GM19099 (cell line): Measurements from ENCODE around the gene KRT2.

ENCODE experiments used
- POLR2A ChIP-seq: IDR thresholded peaks from 3 replicates; pipeline ENCODE4 v1.6.1; 2011; ENCODE audit warnings: low read depth; ENCODE audit not compliant: insufficient read length; ENCODE audit errors: extremely low read depth

The KRT2 gene

DNA sequence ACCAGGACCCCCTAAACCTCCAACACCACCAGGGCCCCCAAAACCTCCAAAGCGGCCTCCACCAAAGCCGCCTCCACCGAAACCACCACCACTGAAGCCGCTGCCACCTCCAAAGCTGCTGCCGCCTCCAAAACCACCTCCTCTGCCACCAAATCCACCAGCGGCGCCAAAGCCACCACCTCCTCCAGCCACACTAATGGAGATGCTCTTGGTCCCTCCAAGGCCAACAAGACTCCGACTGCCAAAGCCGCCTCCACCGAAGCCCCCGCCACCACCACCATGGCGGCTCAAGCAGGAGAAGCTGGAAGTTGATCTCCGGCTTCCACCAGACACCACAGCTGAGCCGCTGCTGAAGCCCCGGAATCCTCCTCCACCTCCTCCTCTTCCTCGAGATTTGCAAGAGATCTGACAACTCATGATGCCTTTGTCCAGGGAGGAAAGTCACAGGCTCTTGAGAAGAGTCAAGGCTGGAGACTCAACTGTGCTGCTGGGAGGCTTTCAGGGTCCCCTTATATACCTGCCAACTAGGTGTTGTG is at the start of gene KRT2:
Gene KRT2 (minus strand): TSS at position 486 of the 536 bp plus-strand sequence. CDS start 69 bp downstream, at position 417.
- TF ChIP-seq POLR2A, result no peak

GRCh38 chr12:52701281-52701680 is 49.3 kb upstream of the KRT2 start:
- TF ChIP-seq POLR2A, result no peak

DNA sequence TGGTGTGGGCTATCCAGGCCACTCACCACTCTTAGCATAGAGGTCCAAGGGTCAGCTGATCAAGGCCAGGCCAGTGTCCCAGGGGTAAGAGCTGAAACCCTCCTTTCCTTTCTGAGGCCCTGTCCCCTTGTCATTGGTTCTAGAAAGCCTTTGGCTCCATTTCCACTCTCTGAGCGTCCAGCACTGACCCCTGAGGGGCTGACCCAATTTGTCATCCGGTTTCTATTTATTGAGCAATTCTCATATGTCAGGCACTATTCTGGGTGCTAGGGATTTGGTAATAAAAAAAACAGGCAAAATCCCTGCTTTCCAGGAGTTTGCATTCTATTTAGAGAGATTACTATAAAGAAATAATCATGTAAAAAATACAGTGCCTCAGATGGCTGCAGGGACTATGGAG is 47.9 kb upstream of the KRT2 start:
- TF ChIP-seq POLR2A, result no peak

DNA sequence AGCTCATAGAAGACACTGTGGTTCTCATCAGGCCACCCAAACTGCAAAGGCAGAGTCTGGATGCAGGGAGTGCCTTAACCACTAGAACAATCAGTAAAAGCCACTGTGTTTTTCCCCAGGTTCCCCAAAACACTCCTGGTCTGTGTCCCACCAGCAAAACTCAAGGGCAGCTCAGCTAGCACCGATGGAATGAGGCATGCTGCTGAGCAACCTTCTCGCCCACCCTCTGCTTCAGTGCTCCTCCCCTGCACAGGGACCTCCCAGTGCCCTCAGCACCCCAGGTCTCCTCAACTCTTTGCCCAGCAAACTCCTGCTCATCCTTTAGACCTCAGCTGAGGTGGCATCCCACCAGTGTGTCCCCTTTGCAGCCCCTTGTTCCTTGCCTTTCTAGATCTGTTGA is 47.4 kb upstream of the KRT2 start:
- no peak for TF ChIP-seq POLR2A

GRCh38 chr12:52698651-52699340 is 46.8 kb upstream of the KRT2 start:
- TF ChIP-seq POLR2A, result no peak

DNA sequence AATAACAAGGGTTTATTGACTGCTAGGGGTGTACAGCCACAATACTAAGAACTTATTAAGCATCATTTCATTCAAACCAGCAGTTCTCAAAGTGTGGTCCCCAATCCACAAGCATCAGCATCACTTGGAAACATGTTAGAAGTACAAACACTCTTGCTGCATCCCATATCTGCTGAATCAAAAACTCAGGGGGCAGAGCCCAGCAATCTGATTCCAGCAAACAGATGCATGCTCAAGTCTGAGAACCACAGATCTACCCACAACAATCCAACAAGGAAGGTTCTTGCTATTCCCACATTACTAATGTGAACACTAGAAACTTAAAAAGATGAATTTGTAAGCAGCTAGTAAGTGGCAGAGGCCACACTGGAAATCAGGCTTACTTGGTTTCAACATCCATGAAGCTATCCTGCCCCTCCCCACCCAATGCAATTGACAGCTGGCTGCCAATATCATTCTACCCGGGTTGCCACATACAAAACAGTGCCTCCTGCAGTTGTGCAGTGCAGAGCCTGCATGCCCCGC is 45.1 kb upstream of the KRT2 start:
- TF ChIP-seq POLR2A, result no peak

DNA sequence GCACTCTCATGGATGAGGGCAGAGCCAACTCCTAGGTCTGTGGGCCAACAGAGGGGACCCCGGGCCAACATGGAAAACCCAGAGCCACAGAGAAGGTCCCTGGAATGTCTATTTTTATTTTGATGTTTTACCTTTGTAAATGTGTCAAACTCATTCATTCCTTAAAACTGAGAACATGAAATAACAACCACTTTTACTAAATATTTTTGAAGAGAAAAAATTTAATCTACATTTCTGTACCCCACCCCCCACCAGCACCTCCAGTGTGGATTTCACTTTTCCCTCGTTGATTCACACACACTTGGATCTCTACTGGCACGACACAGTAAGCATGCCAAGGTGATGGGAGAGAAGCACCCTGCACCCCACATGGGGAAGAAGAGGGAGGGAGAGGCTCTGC is 44.6 kb upstream of the KRT2 start:
- no peak for TF ChIP-seq POLR2A

GRCh38 chr12:52695039-52695438 is 43.0 kb upstream of the KRT2 start:
- no peak for TF ChIP-seq POLR2A

DNA sequence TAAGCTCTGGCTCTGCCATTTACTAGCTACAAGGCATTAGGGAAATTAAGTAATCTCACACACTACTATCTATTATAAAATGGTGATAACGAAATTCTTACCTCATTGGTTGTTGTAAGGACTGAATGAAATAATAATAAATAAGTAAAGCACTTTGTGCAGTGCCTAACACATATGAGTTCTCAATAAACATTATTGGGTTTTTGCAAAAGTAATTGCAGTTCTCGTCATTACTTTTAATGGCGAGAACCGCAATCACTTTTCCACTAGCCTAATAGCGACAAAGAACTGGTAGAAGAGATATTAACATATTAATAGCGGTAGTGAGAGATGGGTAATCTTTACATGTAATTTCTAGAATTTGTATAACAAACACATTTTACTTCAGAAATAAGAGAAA is 42.1 kb upstream of the KRT2 start:
- no peak for TF ChIP-seq POLR2A

DNA sequence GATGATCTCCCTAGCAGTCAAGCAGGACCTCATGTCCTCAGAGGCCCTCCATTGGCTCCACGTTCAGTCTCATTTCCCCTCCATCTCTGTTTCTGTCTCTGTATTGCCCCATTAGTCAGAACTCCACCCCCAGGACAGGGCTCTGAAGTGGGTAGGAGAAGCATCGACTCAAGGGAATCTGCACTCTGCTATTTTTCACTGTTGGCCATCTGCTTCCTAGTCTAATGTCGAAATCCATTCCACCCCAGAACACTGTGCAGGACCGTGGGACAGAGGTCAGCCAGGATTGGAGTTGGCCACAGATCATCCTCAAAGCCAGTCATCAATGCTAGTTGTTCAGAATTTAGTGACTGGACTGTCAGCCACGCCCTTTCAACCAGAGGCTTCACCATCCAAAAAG is 41.2 kb upstream of the KRT2 start:
- no peak for TF ChIP-seq POLR2A

GRCh38 chr12:52692254-52692653 is 40.2 kb upstream of the KRT2 start:
- TF ChIP-seq POLR2A, result no peak

DNA sequence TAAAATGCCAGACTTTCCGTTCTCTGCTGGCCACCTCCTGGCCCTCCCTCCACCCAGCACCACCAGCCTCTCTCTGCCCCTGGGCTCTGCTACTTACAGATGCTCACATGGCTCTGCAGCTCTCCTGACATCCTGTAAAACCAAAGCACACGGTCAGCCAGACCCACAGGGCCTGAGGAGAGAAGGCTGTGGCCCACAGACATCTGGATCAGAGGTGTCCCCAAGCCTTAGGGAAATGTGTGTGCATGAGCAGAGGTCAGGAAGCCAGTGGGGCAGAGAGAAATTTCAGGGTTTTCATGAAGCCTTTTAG is 39.8 kb upstream of the KRT2 start:
- no peak for TF ChIP-seq POLR2A

DNA sequence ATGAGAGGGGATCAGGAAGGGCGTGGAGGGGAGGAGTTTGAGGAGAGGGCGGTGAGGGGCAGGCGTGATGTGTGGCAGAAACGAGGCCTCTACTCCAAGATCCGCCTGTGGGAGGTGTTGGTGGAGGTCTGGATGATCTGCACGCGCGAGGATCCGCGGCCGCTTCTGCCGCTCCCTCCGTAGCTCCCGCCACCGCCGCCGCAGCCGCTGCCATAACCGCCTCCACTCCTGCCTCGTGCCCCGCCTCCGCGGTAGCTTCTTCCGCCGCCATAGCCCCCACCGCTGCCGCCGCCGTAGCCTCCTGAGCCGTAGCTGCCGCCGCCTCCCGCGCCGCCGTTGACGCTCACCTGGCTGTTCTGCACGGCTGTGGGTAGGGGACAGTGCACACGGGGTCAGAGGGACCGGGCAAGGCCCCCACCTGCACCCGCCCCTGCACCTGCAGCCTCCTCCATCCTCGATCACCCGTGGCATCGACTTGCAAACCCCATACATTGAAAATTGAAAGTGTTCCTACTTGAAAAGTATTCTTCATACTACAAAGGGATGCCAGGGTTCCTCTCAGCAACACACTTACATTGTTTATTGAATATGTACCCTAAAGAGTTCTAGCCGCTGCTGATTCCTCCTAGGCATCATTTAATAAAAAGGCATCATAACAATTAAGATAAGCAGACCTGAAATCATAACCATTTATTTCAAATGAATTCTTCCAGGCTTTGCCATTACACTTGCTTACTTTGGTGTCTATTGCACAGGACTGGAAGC is 39.2 kb upstream of the KRT2 start:
- no peak for TF ChIP-seq POLR2A

GRCh38 chr12:52690351-52691075 is 38.5 kb upstream of the KRT2 start:
- no peak for TF ChIP-seq POLR2A

DNA sequence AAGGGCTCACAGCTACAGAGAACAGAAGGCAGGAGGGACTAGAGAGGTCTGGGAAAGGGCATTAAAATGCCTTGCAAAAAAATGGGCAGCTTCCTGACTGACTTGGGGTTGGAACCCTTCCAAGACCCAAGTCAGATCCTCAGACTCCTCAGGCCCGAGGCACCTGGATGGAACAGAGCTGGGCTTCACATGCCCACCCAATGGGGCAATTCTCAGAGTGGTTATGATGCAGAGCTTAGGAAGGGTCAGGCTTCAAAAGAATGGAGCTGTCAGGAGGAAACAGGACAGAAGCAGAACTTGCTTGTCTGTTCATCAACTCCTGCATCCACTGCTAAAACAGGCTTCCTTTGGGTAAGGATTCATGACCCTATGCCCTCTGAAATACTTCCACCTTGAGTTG is 37.9 kb upstream of the KRT2 start:
- no peak for TF ChIP-seq POLR2A

DNA sequence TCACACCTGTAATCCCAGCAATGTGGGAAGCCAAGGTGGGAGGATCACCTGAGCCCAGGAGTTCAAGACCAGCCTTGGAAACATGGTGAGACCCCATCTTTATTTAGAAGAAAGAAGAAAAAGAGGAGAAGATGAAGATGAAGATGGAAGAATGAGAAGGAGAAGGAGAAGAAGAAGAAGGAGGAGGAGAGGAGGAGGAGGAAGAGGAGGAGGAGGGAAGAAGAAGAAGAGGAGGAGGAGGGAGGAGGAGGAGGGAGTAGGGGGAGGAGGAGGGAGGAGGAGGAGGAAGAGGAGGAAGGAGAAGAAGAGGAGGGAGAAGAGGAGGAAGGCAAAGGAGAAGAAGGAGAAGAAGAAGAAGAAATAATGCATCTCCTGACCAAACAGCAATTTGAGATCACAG is 37.2 kb upstream of the KRT2 start:
- no peak for TF ChIP-seq POLR2A

DNA sequence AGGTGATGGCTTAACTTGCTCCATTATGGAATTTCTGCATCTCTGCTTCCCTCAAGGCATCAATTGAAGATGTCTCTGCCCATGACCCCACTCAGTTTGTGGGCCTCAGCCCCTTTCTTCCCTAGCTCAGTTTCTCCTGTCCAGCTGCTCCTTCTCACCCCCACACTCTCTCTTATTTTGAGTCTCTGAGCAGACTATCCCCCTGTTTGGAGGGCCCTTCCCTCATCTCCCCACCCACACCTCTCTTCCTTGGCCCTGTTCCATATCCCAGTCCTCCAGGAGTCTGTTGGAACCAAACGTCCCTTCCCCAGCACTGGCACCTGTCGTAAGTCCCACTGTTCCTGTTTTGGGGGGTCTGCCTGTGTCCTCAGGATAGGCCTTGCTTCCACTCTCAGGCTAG is 36.5 kb upstream of the KRT2 start:
- TF ChIP-seq POLR2A, result no peak
